ENCODE measurements around the gene CEP55.
A peak's percentile ranks its signal among the peaks of the same experiment; 100 is the strongest.
"Not testable (repeated sequence)": the region's sequence is repeated elsewhere in the genome, so short reads cannot be mapped to it uniquely, and the experiment has no call there.

CEP55 gene

GRCh38 chr10:93496322-93497041 lies at the start of gene CEP55:
Gene CEP55, plus strand, starts transcription at chr10:93496612. Its CDS starts 3,440 bp downstream, at chr10:93500052.
- DNase-seq (ENCODE audit: low spot score): peak; percentile 96

- DNase-seq (ENCODE audit: low spot score): no peak
These were observed 49.4 kb upstream of the CEP55 start for GRCh38 chr10:93447019-93447418.

- DNase-seq (ENCODE audit: low spot score): no peak
These were observed 48.4 kb upstream of the CEP55 start for GRCh38 chr10:93447970-93448369.

- no peak for DNase-seq (ENCODE audit: low spot score)
These were observed 45.0 kb upstream of the CEP55 start for GRCh38 chr10:93451244-93451947.

- DNase-seq (ENCODE audit: low spot score): no peak
These were observed 44.3 kb upstream of the CEP55 start for GRCh38 chr10:93452143-93452542.

- DNase-seq (ENCODE audit: low spot score): no peak
These were observed 42.3 kb upstream of the CEP55 start for GRCh38 chr10:93454146-93454545.

- DNase-seq (ENCODE audit: low spot score): no peak
These were observed 41.7 kb upstream of the CEP55 start for GRCh38 chr10:93454736-93455135.

GRCh38 chr10:93456480-93456879 lies 39.9 kb upstream of the CEP55 start:
- DNase-seq (ENCODE audit: low spot score): no peak

- no peak for DNase-seq (ENCODE audit: low spot score)
These were observed 38.9 kb upstream of the CEP55 start for GRCh38 chr10:93457511-93457910.

- no peak for DNase-seq (ENCODE audit: low spot score)
These were observed 37.6 kb upstream of the CEP55 start for GRCh38 chr10:93458821-93459257.

GRCh38 chr10:93459466-93459865 lies 36.9 kb upstream of the CEP55 start:
- DNase-seq (ENCODE audit: low spot score): no peak

- no peak for DNase-seq (ENCODE audit: low spot score)
These were observed 35.2 kb upstream of the CEP55 start for GRCh38 chr10:93461109-93461806.

GRCh38 chr10:93461807-93462178 lies 34.6 kb upstream of the CEP55 start:
- no peak for DNase-seq (ENCODE audit: low spot score)

- DNase-seq (ENCODE audit: low spot score): no peak
These were observed 34.0 kb upstream of the CEP55 start for GRCh38 chr10:93462371-93462770.

GRCh38 chr10:93462881-93463280 lies 33.5 kb upstream of the CEP55 start:
- DNase-seq (ENCODE audit: low spot score): no peak

GRCh38 chr10:93463723-93464476 lies 32.5 kb upstream of the CEP55 start:
- DNase-seq (ENCODE audit: low spot score): peak; percentile 45

GRCh38 chr10:93464776-93465388 lies 31.5 kb upstream of the CEP55 start:
- DNase-seq (ENCODE audit: low spot score): no peak

- peak; percentile 43 for DNase-seq (ENCODE audit: low spot score)
These were observed 30.4 kb upstream of the CEP55 start for GRCh38 chr10:93465806-93466675.

- not testable (repeated sequence) for DNase-seq (ENCODE audit: low spot score)
These were observed 28.8 kb upstream of the CEP55 start for GRCh38 chr10:93467635-93468034.

- no peak for DNase-seq (ENCODE audit: low spot score)
These were observed 27.8 kb upstream of the CEP55 start for GRCh38 chr10:93468461-93469213.
